ES-I3 (cell line): Measurements from ENCODE around the gene TBL1XR1.
A peak's percentile ranks its signal among the peaks of the same experiment; 100 is the strongest.
"Not testable (repeated sequence)": the region's sequence is repeated elsewhere in the genome, so short reads cannot be mapped to it uniquely, and the experiment has no call there.

Experiments used
- H3K36me3 ChIP-seq: 2 replicates; pipeline ENCODE4 v1.6.1; 2013; ENCODE audit warnings: mild to moderate bottlenecking, low read length, control low read depth, moderate library complexity; ENCODE audit not compliant: insufficient read depth
- H3K4me1 ChIP-seq: 2 replicates; pipeline ENCODE4 v1.6.1; 2013; ENCODE audit warnings: mild to moderate bottlenecking, control low read depth, low read length; ENCODE audit not compliant: insufficient read depth
- H3K9ac ChIP-seq: 2 replicates; pipeline ENCODE4 v1.6.1; 2013; ENCODE audit warnings: low read depth, mild to moderate bottlenecking, low read length, moderate library complexity
- H3K9me3 ChIP-seq: 2 replicates; pipeline ENCODE4 v1.6.1; 2013; ENCODE audit warnings: mild to moderate bottlenecking, low read length, moderate library complexity; ENCODE audit not compliant: control insufficient read depth, insufficient read depth

The TBL1XR1 gene

DNA sequence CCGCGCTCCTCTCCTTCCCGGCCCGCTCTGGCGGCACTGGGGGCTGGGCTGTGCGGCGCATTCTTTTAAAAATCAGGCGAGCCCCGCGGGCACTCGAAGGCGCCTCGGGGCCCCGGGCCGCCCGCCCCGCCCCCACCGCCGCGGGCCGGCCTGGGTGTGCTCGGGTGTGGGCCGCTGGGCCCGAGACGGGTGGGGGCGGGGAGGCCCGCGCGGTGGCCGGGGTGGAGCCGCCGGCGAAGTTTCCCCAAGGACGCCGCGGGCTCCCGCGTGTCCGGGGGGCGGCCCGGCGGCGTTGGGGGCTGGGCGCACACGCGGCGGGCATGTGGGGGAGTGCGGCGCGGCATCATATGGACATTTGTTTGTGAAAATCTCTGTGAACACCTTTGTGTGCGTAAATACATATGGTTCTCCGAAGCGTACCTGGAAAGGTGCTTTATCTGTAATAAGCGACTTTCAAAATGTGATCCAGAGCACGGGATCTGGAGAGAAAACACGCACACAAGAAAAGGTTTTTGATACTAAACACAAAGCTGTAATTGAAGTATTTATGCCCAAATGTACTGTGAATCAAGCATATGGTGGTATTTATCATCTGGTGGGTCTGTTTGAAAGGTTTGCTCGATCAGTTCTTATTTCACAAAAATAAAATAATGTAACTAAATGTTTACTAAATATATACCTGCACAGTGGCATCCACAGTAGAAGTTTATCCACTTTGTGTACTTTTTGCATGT, 612 bp upstream of the TBL1XR1 start:
- H3K9ac ChIP-seq, result peak overlapping the region; percentile 56
- H3K36me3 ChIP-seq, result 0 out of 2 replicates have a peak, but pooled peaks cover 3% of the 10 kb centered on the region
- peaks cover 16% of the 10 kb centered on the region for H3K4me1 ChIP-seq

DNA sequence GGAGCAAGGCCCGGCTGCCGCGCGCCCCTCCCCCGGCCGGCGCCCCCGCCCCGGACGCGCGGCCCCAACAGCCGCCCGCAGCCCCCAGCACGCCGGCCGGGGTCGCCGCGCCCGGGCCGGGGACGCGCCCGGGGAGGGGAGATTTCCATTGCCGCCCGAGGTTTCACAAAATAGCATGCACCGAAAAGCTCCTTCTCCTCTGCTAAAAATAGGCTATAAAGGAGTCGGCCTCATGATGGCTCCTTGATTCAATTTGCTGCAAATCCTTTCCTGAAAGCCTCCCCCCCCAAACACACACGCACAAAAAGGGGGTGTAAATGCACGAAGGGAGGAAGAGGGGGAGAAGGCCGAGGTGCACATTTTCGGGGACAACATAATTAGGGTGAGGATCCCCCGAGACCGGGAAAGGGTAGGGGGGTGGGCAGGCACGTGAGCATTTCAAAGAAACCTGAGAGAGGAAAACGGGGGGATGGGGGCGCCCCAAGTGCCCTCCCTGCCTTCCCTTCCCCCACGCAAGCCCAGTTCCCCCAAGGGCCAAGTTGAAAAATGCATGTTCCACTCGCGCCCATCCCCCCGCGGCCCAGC, 734 bp downstream of the TBL1XR1 start:
- H3K4me1 ChIP-seq, result peaks cover 16% of the 10 kb centered on the region
- H3K9me3 ChIP-seq, result no peaks in the 10 kb centered on the region
- peak overlapping the region; percentile 78 for H3K9ac ChIP-seq
- 0 out of 2 replicates have a peak, but pooled peaks cover 3% of the 10 kb centered on the region for H3K36me3 ChIP-seq

More for the DNA sequence above, 612 bp upstream of the TBL1XR1 start:
- H3K9me3 ChIP-seq, result no peaks in the 10 kb centered on the region

DNA sequence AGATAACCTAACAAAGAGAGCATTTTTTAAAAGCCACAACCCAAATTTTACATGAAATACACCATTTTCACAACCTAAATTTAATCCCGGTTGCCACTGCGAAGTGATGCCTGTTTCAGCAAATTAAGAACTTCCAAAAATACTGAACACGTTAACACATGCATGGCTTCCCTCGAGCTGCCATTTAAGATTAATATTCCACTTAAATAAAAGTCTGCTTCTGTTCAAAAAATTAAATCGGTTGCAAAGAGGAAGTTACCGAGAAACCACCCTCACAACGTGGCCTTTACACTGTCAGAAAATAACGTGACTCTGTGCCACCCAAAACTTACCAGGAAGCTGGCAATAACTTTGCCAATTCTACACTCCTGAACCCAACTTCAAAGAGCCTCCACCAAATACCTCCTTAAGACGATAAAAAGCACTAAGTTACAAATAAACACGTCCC, 1.2 kb downstream of the TBL1XR1 start:
- peak overlapping the region; percentile 78 for H3K9ac ChIP-seq
- H3K4me1 ChIP-seq, result peaks cover 21% of the 10 kb centered on the region

DNA sequence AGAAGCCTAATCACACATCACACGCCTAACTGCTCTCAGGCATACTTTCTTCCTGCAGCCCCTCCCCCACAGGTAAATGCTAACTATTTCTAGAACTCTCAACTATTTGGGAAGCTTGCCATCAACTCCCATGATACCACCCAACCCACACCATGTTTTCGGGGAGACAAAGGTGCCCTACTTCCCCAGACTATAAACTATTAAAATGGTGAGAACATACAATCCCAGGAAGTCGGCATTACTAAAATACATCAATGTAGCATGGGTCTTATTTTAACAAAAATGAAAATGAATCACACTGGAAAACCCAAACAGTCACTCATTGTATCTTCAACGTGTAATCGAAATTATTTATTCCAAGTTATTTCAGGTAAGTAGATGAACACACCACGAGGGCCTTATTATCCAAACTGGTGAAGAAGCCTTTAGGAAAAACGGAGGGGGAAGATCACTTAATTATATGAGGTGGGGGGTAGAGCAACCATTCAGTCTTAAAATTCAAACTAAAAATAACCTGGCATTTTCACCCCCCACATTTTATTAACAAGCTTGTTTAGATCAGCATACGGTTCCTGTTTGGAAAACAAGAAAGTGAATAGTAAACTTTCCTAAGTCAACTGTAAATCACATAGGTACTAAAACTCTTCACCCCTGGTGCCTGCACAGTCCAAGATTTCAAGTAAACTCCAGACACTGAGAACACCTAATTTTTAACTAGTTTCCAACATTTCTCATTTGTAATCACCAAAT, 1.9 kb downstream of the TBL1XR1 start:
- H3K9ac ChIP-seq, result peak overlapping the region; percentile 78
- H3K9me3 ChIP-seq, result no peaks in the 10 kb centered on the region
- H3K4me1 ChIP-seq, result peaks cover 27% of the 10 kb centered on the region
- H3K36me3 ChIP-seq, result 0 out of 2 replicates have a peak, but pooled peaks cover 3% of the 10 kb centered on the region

More for the DNA sequence above, 1.2 kb downstream of the TBL1XR1 start:
- no peaks in the 10 kb centered on the region for H3K9me3 ChIP-seq
- H3K36me3 ChIP-seq, result 0 out of 2 replicates have a peak, but pooled peaks cover 3% of the 10 kb centered on the region

DNA sequence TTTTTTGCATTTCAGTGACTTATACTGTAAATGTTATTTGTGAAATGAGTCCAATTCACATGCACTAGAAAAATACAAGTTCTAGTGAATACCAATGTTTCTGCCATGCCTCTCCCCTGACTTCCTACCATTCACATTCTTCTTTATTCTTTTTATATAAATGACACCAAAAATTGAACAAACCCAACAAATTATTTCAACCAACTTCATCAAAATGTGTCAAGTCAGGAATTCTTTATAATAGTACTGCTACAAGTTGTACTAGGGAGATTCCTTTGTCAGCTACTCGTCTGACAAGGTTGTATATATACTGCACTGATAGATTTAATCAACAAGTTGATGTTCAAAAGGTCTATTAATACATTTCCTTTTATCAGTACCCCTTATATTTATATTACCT, 3.0 kb downstream of the TBL1XR1 start:
- Histone ChIP-seq H3K4me1 (peaks cover 23% of the 10 kb centered on the region), H3K36me3 (0 out of 2 replicates have a peak, but pooled peaks cover 3% of the 10 kb centered on the region), H3K9me3 (no peaks in the 10 kb centered on the region), H3K9ac (peak overlapping the region; percentile 78; the same call in 1 of the 2 replicates)

DNA sequence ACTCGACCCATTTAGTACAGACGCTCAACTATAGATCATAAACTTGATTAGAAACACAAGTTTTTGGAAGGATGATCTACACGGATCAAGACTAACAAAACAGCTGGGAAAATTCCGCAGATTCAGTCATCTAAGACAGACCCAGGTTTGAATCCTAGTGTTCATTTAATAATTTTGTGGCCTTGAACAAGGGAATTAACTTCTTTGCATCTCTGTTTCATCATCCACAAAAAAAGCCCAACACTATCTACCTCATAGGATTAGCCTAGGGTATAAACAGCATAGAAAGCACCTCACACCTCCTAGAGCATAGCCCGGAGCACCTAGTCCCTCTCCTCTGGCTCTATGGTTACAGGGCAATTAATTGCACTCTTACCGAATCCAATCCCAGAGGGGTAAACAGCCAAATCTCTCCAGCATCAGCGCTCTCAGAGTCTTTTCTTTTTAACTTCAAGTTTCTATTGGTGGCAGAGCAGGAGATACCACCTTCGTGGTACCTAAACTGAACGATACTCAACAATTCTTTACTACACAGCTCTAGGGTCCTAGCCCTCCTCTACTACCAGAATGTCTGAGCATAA, 3.5 kb downstream of the TBL1XR1 start:
- H3K9me3 ChIP-seq, result no peaks in the 10 kb centered on the region
- peaks cover 19% of the 10 kb centered on the region for H3K4me1 ChIP-seq
- H3K9ac ChIP-seq, result no peak overlapping the region
- 0 out of 2 replicates have a peak, but pooled peaks cover 3% of the 10 kb centered on the region for H3K36me3 ChIP-seq

DNA sequence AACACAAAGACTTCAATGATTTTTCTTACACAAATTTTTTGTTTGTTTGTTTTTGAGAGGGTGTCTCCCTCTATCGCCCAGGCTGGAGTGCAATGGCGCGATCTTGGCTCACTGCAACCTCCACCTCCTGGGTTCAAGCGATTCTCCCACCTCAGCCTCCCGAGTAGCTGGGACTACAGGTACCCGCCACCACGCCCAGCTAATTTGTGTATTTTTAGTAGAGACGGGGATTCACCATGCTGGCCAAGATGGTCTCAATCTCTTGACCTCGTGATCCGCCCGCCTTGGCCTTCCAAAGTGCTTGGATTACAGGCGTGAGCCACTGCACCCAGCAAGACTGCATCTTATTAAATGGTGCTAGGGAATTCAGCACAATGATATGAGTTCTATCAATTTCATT, 4.0 kb downstream of the TBL1XR1 start:
- H3K9ac ChIP-seq, H3K9me3 ChIP-seq, H3K36me3 ChIP-seq: not testable (repeated sequence)
- H3K4me1 ChIP-seq, result peaks cover 14% of the 10 kb centered on the region

DNA sequence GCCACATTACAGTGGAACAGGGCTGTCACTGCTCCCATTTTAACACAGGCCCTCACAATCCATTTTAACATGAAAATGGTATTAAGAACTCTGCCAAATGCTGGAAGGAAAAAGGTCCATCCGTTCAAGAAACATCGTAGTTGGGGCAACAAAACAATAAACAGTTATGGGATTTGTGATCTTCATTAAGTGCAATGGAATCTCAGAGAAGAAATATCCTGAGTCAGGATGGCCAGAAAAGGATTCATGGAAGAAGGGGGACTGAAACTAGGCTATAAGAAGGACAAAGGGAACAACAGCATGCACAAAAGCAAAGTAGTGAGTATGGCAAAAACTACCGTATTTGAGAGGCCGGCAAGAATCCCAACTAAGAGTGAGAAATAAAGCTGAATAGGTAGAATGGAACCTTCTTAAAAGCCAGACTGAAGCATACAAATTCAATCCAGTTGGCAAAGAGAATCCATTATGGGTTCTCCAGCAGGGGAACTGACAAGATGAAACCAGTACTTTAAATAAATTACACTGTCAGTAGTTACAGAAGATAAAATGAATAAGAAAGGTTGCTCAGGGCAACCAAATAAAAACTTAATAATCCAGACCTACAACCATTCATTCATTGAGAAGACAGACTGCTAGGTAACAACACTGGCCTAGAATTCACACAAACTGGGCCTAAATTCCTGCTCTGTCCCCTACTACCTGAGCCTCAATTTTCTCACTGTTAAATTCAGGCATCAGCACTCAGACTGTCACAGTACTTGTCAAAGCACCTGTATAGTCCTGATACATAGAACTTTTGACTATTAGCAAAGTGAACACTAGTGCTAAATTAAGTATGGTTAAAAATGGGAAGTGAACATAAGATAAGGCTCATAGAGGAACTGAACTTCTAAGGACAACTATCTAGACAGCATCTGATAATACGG, 6.3 kb downstream of the TBL1XR1 start:
- H3K9ac ChIP-seq, result no peak overlapping the region
- no peaks in the 10 kb centered on the region for H3K9me3 ChIP-seq
- 0 out of 2 replicates have a peak, but pooled peaks cover 3% of the 10 kb centered on the region for H3K36me3 ChIP-seq
- peaks cover 16% of the 10 kb centered on the region for H3K4me1 ChIP-seq

DNA sequence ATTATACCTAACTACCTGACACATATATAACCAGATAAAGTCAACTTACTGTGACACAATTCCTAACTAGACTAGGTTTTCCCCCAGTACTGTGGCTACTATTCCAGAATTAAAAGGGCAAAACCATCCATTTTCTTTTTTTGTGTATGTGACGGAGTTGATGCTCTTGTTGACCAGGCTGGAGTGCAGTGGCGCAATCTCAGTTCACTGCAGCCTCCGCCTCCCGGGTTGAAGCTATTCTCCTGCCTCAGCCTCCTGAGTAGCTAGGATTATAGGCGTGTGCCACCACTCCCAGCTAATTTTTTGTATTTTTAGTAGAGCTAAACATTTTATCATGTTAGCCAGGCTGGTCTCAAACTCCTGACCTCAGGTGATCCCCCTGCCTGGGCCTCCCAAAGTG, 7.1 kb downstream of the TBL1XR1 start:
- not testable (repeated sequence) for H3K9ac ChIP-seq, H3K9me3 ChIP-seq, H3K36me3 ChIP-seq
- H3K4me1 ChIP-seq, result peaks cover 16% of the 10 kb centered on the region

DNA sequence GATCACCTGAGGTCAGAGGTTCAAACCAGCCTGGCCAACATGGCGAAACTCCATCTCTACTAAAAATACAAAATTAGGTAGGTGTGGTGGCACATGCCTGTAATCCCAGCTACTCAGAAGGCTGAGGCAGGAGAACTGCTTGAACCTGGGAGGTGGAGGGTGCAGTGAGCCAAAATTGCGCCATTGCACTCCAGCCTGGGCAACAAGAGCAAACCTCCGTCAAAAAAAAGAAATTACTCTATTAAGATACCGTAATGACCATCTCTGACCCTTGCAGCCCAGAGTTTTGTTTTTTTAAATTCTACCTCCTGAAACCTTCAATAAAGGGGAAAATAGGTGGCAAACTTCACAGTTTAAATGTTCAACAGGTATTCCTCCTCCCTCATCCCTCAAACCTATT, 9.0 kb downstream of the TBL1XR1 start:
- not testable (repeated sequence) for H3K36me3 ChIP-seq, H3K9ac ChIP-seq, H3K9me3 ChIP-seq
- H3K4me1 ChIP-seq, result peaks cover 16% of the 10 kb centered on the region

DNA sequence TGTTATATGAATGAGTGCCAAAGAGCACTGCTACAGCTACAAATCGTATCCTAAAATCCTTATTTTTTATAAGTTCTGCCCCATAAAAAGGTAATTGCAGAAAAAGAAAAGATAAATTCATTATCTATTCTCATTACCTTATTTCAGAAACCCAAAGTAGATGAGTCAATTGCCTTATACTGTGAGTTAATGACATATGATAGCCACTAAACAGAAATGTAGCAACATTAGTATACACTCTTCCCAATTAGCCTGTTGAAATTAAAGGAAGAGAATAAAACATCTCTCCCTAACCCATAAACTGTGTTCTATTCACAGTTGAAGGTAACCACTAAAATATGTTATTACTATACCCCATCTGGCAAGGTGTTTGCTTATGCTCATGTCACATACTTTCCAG, 11.0 kb downstream of the TBL1XR1 start:
- Histone ChIP-seq H3K4me1 (peaks cover 13% of the 10 kb centered on the region), H3K9ac (no peak overlapping the region), H3K36me3 (no peaks in the 10 kb centered on the region), H3K9me3 (no peaks in the 10 kb centered on the region)

DNA sequence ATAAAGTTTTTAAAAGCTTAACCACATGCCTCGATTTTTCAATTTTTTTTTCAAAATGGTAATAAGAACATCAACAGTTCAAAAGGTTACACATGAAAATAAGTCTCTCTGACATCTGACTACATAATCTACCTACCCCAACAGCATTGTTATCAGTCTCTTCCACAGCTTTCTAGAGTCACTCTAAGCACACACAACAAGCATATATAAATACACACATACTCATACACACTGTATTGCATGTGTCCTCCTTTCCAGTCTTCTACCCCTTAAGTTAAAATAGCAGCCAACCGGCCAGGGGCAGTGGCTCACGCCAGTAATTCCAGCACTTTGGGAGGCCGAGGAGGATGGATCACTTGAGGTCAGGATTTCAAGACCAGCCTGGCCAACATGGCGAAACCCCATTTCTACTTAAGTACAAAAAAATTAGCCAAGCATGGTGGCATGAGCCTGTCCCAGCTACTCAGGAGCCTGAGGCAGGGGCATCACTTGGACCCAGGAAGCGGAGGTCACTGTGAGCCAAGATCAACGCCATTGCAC, 12.2 kb downstream of the TBL1XR1 start:
- Histone ChIP-seq H3K4me1 (peaks cover 3% of the 10 kb centered on the region), H3K36me3 (no peaks in the 10 kb centered on the region), H3K9me3 (no peaks in the 10 kb centered on the region), H3K9ac (no peak overlapping the region)

DNA sequence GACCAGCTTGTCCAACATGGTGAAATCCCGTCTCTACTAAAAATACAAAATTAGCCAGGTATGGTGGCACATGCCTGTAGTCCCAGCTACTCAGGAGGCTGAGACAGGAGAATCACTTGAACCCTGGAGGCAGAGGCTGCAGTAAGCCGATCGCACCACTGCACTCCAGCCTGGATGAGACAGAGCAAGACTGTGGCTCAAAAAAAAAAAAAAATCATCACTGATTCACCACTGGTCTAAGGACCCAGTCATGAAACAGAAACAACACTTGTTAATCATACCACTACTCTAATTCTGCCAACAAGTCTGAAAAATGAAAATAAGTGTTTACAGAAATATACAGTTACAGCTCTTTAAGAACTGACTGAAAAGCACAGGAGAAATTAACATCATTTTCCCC, 12.7 kb downstream of the TBL1XR1 start:
- not testable (repeated sequence) for H3K9me3 ChIP-seq, H3K36me3 ChIP-seq, H3K4me1 ChIP-seq, H3K9ac ChIP-seq
